GM12878 (cell line): ENCODE data around the gene LIPA. TPM values are rescaled to one million over a fixed set of nuclear protein-coding genes. Genes with fewer than 3 reads are reported as not detected.

Experiments used
- ATAC-seq: fragments of 200-7000 bp; cut with Tn5 transposase; 3 replicates; pipeline ENCODE4 v1.9.1; 2020; ENCODE audit warnings: mild to moderate bottlenecking, moderate library complexity
- BruUV-seq: library from RNA; stranded (reverse); fragments of 400-500 nt; replicated peaks from 2 replicates; lab custom pipeline; 2021; lab: Mats Ljungman, UMichigan
- CTCF ChIA-PET: fragments of 300-600 bp; sonication (Branson Sonifier 250); formaldehyde crosslinking; extraction: SDS; loops from one replicate; lab custom pipeline; 2021; ENCODE audit warnings: inconsistent platforms; lab: Yijun Ruan, JAX
- POLR2A ChIA-PET: fragments of 350-600 bp; formaldehyde crosslinking; extraction: SDS; loops from one replicate; lab custom pipeline; 2021; ENCODE audit warnings: inconsistent platforms; lab: Charles Lee
- RAD21 ChIA-PET: fragments of 300-600 bp; sonication (Branson Sonifier 250); formaldehyde crosslinking; loops from one replicate; lab custom pipeline; 2023; ENCODE audit warnings: antibody characterized with exemption; ENCODE audit not compliant: unreplicated experiment; lab: Charles Lee
- SMC1A ChIA-PET: fragments of 300-600 bp; sonication (Branson Sonifier 250); formaldehyde crosslinking; loops from one replicate; lab custom pipeline; 2023; ENCODE audit not compliant: unreplicated experiment, uncharacterized antibody; lab: Charles Lee
- DNase-seq: peaks from one replicate; pipeline ENCODE4 v3.0.0-alpha.2; 2011; ENCODE audit warnings: low read depth, low spot score
- FAIRE-seq: peaks from 3 replicates; lab custom pipeline; 2011; peaks lifted over from hg19 to GRCh38; lab: Jason Lieb, UNC
- H2AFZ ChIP-seq: 2 replicates; pipeline ENCODE4 v1.6.0; 2011; ENCODE audit warnings: low read depth, low read length, control low read depth; ENCODE audit not compliant: control insufficient read depth
- H3K27ac ChIP-seq: 2 replicates; pipeline ENCODE4 v1.5.1; 2011; ENCODE audit warnings: control low read depth; ENCODE audit not compliant: control insufficient read depth, insufficient read depth
- H3K27me3 ChIP-seq, 2 experiments: replicated peaks in 1 of 2; 2 replicates each; pipeline versions ENCODE4 v1.6.0 to v1.6.1; 2011; ENCODE audit warnings: low read length in 1 of 2; ENCODE audit not compliant: control insufficient read depth in 2 of 2, insufficient read depth in 2 of 2
- H3K36me3 ChIP-seq, 2 experiments: 2 replicates each; pipeline ENCODE4 v1.5.1; 2011; ENCODE audit warnings: low read length in 1 of 2; ENCODE audit not compliant: control insufficient read depth in 2 of 2, insufficient read depth in 2 of 2
- H3K4me1 ChIP-seq: 2 replicates; pipeline ENCODE4 v1.6.1; 2011; ENCODE audit warnings: mild to moderate bottlenecking, low read length, moderate library complexity, mixed read lengths; ENCODE audit not compliant: control insufficient read depth, insufficient read depth
- H3K4me2 ChIP-seq: 2 replicates; pipeline ENCODE4 v1.6.0; 2011; ENCODE audit warnings: control low read depth; ENCODE audit not compliant: control insufficient read depth, insufficient read depth
- H3K4me3 ChIP-seq: fragments of 200-600 bp; sonication (generic); 2 replicates; pipeline ENCODE4 v1.5.1; 2016
- H3K79me2 ChIP-seq: 2 replicates; pipeline ENCODE4 v1.6.0; 2011; ENCODE audit warnings: low read length; ENCODE audit not compliant: control insufficient read depth, insufficient read depth
- H3K9ac ChIP-seq: 2 replicates; pipeline ENCODE4 v1.8.0; 2011; ENCODE audit warnings: low read length, control low read depth, mixed read lengths; ENCODE audit not compliant: control insufficient read depth, insufficient read depth
- H3K9me3 ChIP-seq: replicated peaks from 3 replicates; pipeline ENCODE4 v1.5.1; 2011; ENCODE audit warnings: mild to moderate bottlenecking, low read length; ENCODE audit not compliant: control insufficient read depth, insufficient read depth
- H4K20me1 ChIP-seq: 2 replicates; pipeline ENCODE4 v1.6.0; 2011; ENCODE audit not compliant: control insufficient read depth, insufficient read depth
- BACH1 ChIP-seq: fragments of 450-650 bp; IDR thresholded peaks from 2 replicates; pipeline ENCODE4 v1.6.1; 2017; ENCODE audit warnings: mild to moderate bottlenecking, borderline replicate concordance
- EZH2 ChIP-seq: IDR thresholded peaks from 2 replicates; pipeline ENCODE4 v1.6.1; 2012; ENCODE audit warnings: low read depth, mild to moderate bottlenecking, control low read depth, inconsistent platforms, low read length, borderline replicate concordance; ENCODE audit not compliant: control insufficient read depth
- FOXK2 ChIP-seq: fragments of 450-650 bp; IDR thresholded peaks from 2 replicates; pipeline ENCODE4 v1.6.1; 2017; ENCODE audit warnings: mild to moderate bottlenecking, moderate library complexity
- MEF2B ChIP-seq: fragments of 450-650 bp; IDR thresholded peaks from 2 replicates; pipeline ENCODE4 v1.6.1; 2018; ENCODE audit warnings: mild to moderate bottlenecking, moderate library complexity; ENCODE audit not compliant: partially characterized antibody, poor library complexity, severe bottlenecking
- MXI1 ChIP-seq: fragments of 150-350 bp; IDR thresholded peaks from 2 replicates; pipeline ENCODE4 v1.6.1; 2011; ENCODE audit warnings: low read depth, mild to moderate bottlenecking, inconsistent platforms, low read length, improper control_type of control experiment
- NFYB ChIP-seq: IDR thresholded peaks from 2 replicates; pipeline ENCODE4 v1.6.1; 2011; ENCODE audit warnings: low read depth, mild to moderate bottlenecking, low read length, improper control_type of control experiment, moderate library complexity; ENCODE audit not compliant: insufficient read depth
- PAX8 ChIP-seq: fragments of 450-650 bp; IDR thresholded peaks from 2 replicates; pipeline ENCODE4 v1.6.1; 2017; ENCODE audit warnings: mild to moderate bottlenecking, moderate library complexity
- POLR2AphosphoS5 ChIP-seq: IDR thresholded peaks from 2 replicates; pipeline ENCODE4 v1.6.1; 2011; ENCODE audit warnings: mild to moderate bottlenecking, low read length, inconsistent platforms
- RUNX3 ChIP-seq: IDR thresholded peaks from 2 replicates; pipeline ENCODE4 v1.6.1; 2012; ENCODE audit warnings: low read length, inconsistent platforms
- SIX5 ChIP-seq: IDR thresholded peaks from 2 replicates; pipeline ENCODE4 v1.6.1; 2011; ENCODE audit warnings: mild to moderate bottlenecking, low read depth, low read length, moderate library complexity; ENCODE audit not compliant: severe bottlenecking
- ZSCAN29 ChIP-seq: fragments of 450-650 bp; IDR thresholded peaks from 2 replicates; pipeline ENCODE4 v1.6.1; 2017; ENCODE audit warnings: mild to moderate bottlenecking, moderate library complexity
- in situ Hi-C: fragments of 300-500 bp; cut with MboI; formaldehyde crosslinking; loops from 9 replicates; pipeline ENCODE4 v1.14.3; 2018; ENCODE audit warnings: mixed read lengths
- intact Hi-C: fragments of 100-400 bp; cut with micrococcal nuclease; formaldehyde crosslinking; loops from one replicate; pipeline ENCODE4 v1.14.2; 2022; ENCODE audit not compliant: unreplicated experiment
- polyA plus RNA-seq, 11 experiments: library from polyadenylated mRNA; depleted of rRNA in 4 of 11; unstranded in 6 of 11; stranded (reverse) in 5 of 11; fragments of >200 nt; fragmentation: Nextera tagmentation in 4 of 11; fragmentation: Illumina TruSeq in 1 of 11; extraction: Ambion mirVana in 4 of 11; extraction: Trizol in 1 of 11; gene quantifications; 1 replicate in 1 of 11; 2 replicates in 10 of 11; pipeline versions ENCODE4 v1.2.1 to v1.2.3, GENCODE V29; 2011 to 2016; ENCODE audit warnings: inconsistent platforms in 2 of 11, missing spikeins in 2 of 11, low read depth in 1 of 11
- total RNA-seq, 4 experiments: library from RNA; depleted of rRNA in 3 of 4; stranded (reverse); fragments of >200 nt in 3 of 4; fragmentation: Illumina TruSeq in 1 of 4; extraction: Trizol in 1 of 4; gene quantifications; 2 replicates each; pipeline versions ENCODE4 v1.2.1 to v1.2.3, GENCODE V29; 2013 to 2021
- TF ChIP-seq, protein P1 (sequence below): fragments of 450-650 bp; IDR thresholded peaks from 2 replicates; pipeline ENCODE4 v1.6.1; 2014; ENCODE audit warnings: mild to moderate bottlenecking

LIPA gene
- total and polyA plus RNA-seq, 10 of the 15 experiments (the other 5 are each of a cell fraction or from before 2014, with no cell fraction given), result 31.1 to 50.3 (median 39.5) TPM

DNA sequence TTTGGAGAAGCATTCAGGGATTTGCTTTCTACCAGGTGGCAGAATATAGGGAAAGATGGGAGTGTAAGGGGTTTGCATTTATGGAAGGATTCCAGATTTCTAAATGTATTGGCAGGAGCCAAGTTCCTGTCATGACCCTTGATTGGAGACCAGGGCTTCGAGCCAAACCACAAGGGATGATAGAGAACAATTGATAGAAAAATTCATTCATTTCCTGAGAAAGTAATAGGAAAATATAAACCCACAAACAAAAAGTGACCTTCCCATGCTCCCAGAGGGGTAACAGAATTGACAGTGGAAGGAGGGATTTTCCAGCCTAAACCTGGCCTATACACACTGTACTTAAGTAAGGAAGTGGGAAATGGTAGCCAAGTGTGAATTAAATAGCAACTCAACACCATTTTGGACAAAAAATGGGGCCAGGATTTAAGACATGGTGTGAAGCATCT is 27.9 kb upstream of the LIPA start (continued):
- no peak for TF ChIP-seq ZSCAN29

DNA sequence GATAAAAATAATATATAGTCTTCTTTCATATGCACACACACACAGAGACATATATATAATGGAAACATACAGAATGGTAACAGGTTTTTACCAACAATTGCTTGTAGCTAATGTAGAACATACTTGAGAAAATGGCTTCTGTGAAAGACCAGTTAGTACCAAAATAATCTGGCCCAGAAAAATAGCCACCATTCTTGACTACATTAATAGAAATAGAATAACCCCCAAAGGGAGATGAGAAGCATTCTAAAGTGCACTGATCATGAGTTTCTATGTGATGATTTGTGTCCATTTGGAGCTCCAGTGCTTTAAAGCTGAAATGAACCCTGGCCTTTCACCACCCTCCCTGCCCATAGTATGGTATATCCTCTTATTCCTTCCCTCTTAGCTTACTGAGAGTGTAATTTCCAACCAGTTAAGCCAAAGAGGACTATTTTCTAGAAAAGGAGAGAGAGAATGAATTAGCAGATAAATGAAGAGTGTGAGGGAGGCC is 27.4 kb upstream of the LIPA start:
- no peak overlapping the region for H3K4me2 ChIP-seq

More for the DNA sequence above, 27.4 kb upstream of the LIPA start:
- in situ Hi-C loops (no loop called here), intact Hi-C loops (no loop called here)
- H3K27ac ChIP-seq, result no peak overlapping the region
- no peak overlapping the region for H3K9ac ChIP-seq
- H2AFZ ChIP-seq, result no peak overlapping the region
- no peaks in the 10 kb centered on the region for H3K4me1 ChIP-seq
- RAD21 ChIA-PET, result no interaction called here
- SMC1A ChIA-PET, result interaction anchor here (1.3 kb wide), 1 partner anchor 22 kb away, joined by 3 read pairs; no protein-coding TSS in a partner anchor
- no peak for ATAC-seq
- no TSS peak for BruUV-seq
- H3K9me3 ChIP-seq, result no peaks in the 10 kb centered on the region
- H3K27me3 ChIP-seq, result no peaks in the 10 kb centered on the region
- TF ChIP-seq, protein P1, sequence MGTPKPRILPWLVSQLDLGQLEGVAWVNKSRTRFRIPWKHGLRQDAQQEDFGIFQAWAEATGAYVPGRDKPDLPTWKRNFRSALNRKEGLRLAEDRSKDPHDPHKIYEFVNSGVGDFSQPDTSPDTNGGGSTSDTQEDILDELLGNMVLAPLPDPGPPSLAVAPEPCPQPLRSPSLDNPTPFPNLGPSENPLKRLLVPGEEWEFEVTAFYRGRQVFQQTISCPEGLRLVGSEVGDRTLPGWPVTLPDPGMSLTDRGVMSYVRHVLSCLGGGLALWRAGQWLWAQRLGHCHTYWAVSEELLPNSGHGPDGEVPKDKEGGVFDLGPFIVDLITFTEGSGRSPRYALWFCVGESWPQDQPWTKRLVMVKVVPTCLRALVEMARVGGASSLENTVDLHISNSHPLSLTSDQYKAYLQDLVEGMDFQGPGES, result no peak
- TF ChIP-seq RUNX3 (no peak), BACH1 (no peak), FOXK2 (no peak), MEF2B (no peak), NFYB (no peak), EZH2 (no peak), PAX8 (no peak), POLR2AphosphoS5 (no peak), SIX5 (no peak), MXI1 (no peak)
- TF ChIP-seq, all 136 proteins: peak for 0
- ChIA-PET POLR2A (no interaction called here), CTCF (interaction anchor here (0.8 kb wide), 1 partner anchor 12 kb away, joined by 4 read pairs; no protein-coding TSS in a partner anchor)
- H3K4me3 ChIP-seq, result no peak overlapping the region
- H3K36me3 ChIP-seq, result no peaks in the 10 kb centered on the region
- H4K20me1 ChIP-seq, result no peaks in the 10 kb centered on the region
- DNase-seq (no peak), FAIRE-seq (no peak)
- H3K79me2 ChIP-seq, result no peaks in the 10 kb centered on the region
